ENCODE results near the gene EFNB3. TPM values are rescaled to one million over a fixed set of nuclear protein-coding genes. Genes with fewer than 3 reads are reported as not detected.

Gene EFNB3
- total RNA-seq, 1 experiment from 2014 or later: 1.5 TPM

- Histone ChIP-seq H3K27ac (no peak overlapping the region), H4K20me1 (ENCODE audit: insufficient read depth) (no peaks in the 10 kb centered on the region), H3K9me2 (ENCODE audit: insufficient read depth) (no peaks in the 10 kb centered on the region), H3F3A (ENCODE audit: insufficient read depth, low read depth) (no peaks in the 10 kb centered on the region; the same call in 1 of the 2 replicates), H3K4me3 (no peak overlapping the region), H3K36me3 (ENCODE audit: low read depth) (no peaks in the 10 kb centered on the region), H3K79me2 (ENCODE audit: low read depth) (no peaks in the 10 kb centered on the region), H3K9me3 (ENCODE audit: insufficient read depth, low read depth) (no peaks in the 10 kb centered on the region), H2AFZ (no peak overlapping the region), H3K4me2 (no peak overlapping the region), H3K4me1 (replicated peaks; ENCODE audit: insufficient read depth) (no peaks in the 10 kb centered on the region), H3K27me3 (ENCODE audit: insufficient read depth, low read depth) (no peaks in the 10 kb centered on the region)
- BruUV-seq (replicated peaks): no TSS peak
- TF ChIP-seq CTCF (conservative IDR thresholded peaks at IDR 0.05): no peak
- no peak for TF ChIP-seq EZH2 (IDR thresholded peaks at IDR 0.05; ENCODE audit: low read depth)
- ChIA-PET CTCF (interaction anchor here (0.6 kb wide), 1 partner anchor 496 kb away, joined by 3 read pairs; no protein-coding TSS in a partner anchor), POLR2A (ENCODE audit: unreplicated experiment) (interaction anchor here (0.6 kb wide), 1 partner anchor 9 kb away, joined by 19 read pairs; no protein-coding TSS in a partner anchor)
- DNase-seq: no peak
- intact Hi-C loops (cut with micrococcal nuclease; ENCODE audit: unreplicated experiment): no loop called here
Observed at GRCh38 chr17:7667656-7668406, 37.2 kb upstream of the EFNB3 start.

- Histone ChIP-seq H3K79me2 (ENCODE audit: low read depth) (no peaks in the 10 kb centered on the region), H3K4me1 (replicated peaks; ENCODE audit: insufficient read depth) (no peaks in the 10 kb centered on the region), H3F3A (ENCODE audit: insufficient read depth, low read depth) (no peaks in the 10 kb centered on the region; the same call in 1 of the 2 replicates), H4K20me1 (ENCODE audit: insufficient read depth) (no peaks in the 10 kb centered on the region), H2AFZ (no peak overlapping the region), H3K4me2 (no peak overlapping the region), H3K4me3 (no peak overlapping the region), H3K27me3 (ENCODE audit: insufficient read depth, low read depth) (no peaks in the 10 kb centered on the region), H3K9me2 (ENCODE audit: insufficient read depth) (no peaks in the 10 kb centered on the region), H3K36me3 (ENCODE audit: low read depth) (peaks cover 4% of the 10 kb centered on the region; the same call in 1 of the 2 replicates), H3K27ac (no peak overlapping the region), H3K9me3 (ENCODE audit: insufficient read depth, low read depth) (peaks cover 2% of the 10 kb centered on the region; the same call in 1 of the 2 replicates)
- no peak for DNase-seq
- intact Hi-C loops (cut with micrococcal nuclease; ENCODE audit: unreplicated experiment): no loop called here
- TF ChIP-seq EZH2 (IDR thresholded peaks at IDR 0.05; ENCODE audit: low read depth): no peak
- TF ChIP-seq CTCF (conservative IDR thresholded peaks at IDR 0.05): no peak
- ChIA-PET CTCF (no interaction called here), POLR2A (ENCODE audit: unreplicated experiment) (no interaction called here)
- TSS peak; percentile 53 for BruUV-seq (replicated peaks)
Observed at GRCh38 chr17:7668482-7668881, 36.5 kb upstream of the EFNB3 start.

- Histone ChIP-seq H3K4me2 (no peak overlapping the region), H3K27me3 (ENCODE audit: insufficient read depth, low read depth) (no peaks in the 10 kb centered on the region), H3K4me3 (no peak overlapping the region), H3K4me1 (replicated peaks; ENCODE audit: insufficient read depth) (no peaks in the 10 kb centered on the region), H3K9me2 (ENCODE audit: insufficient read depth) (no peaks in the 10 kb centered on the region), H4K20me1 (ENCODE audit: insufficient read depth) (no peaks in the 10 kb centered on the region), H3K79me2 (ENCODE audit: low read depth) (no peaks in the 10 kb centered on the region), H3K27ac (no peak overlapping the region), H2AFZ (no peak overlapping the region), H3K36me3 (ENCODE audit: low read depth) (peaks cover 18% of the 10 kb centered on the region; the same call in 1 of the 2 replicates), H3F3A (ENCODE audit: insufficient read depth, low read depth) (no peaks in the 10 kb centered on the region; the same call in 1 of the 2 replicates), H3K9me3 (ENCODE audit: insufficient read depth, low read depth) (peaks cover 7% of the 10 kb centered on the region; the same call in 1 of the 2 replicates)
- intact Hi-C loops (cut with micrococcal nuclease; ENCODE audit: unreplicated experiment): no loop called here
- ChIA-PET CTCF (no interaction called here), POLR2A (ENCODE audit: unreplicated experiment) (no interaction called here)
- no peak for TF ChIP-seq EZH2 (IDR thresholded peaks at IDR 0.05; ENCODE audit: low read depth)
- peak; percentile 59 for TF ChIP-seq CTCF (conservative IDR thresholded peaks at IDR 0.05)
- no peak for DNase-seq
- no TSS peak for BruUV-seq (replicated peaks)
Observed at GRCh38 chr17:7673239-7673638, 31.8 kb upstream of the EFNB3 start.

All from PC-9 (cell line).